Ascending aorta (tissue), 2 donors: ENCODE data around the gene MORN5. TPM values are rescaled to one million over a fixed set of nuclear protein-coding genes. Genes with fewer than 3 reads are reported as not detected.

Source experiments
- DNase-seq, 2 donors: peaks; one replicate each; pipeline ENCODE4 v3.0.0-alpha.2; 2019; ENCODE audit warnings: low spot score in 2 of 2
- H3K27ac ChIP-seq, 2 donors: fragments of 200-600 bp; sonication (generic); one replicate each; pipeline ENCODE4 v1.5.1; 2016 to 2017; ENCODE audit warnings: mild to moderate bottlenecking in 1 of 2
- H3K27me3 ChIP-seq: fragments of 200-600 bp; sonication (generic); one replicate; pipeline ENCODE4 v1.5.1; 2017
- H3K36me3 ChIP-seq, 2 donors: fragments of 200-600 bp; sonication (generic); one replicate each; pipeline ENCODE4 v1.5.1; 2016
- H3K4me1 ChIP-seq, 2 donors: fragments of 200-600 bp; sonication (generic); one replicate each; pipeline ENCODE4 v1.5.1; 2016 to 2017; ENCODE audit warnings: mild to moderate bottlenecking in 1 of 2
- H3K4me3 ChIP-seq, 2 donors: fragments of 200-600 bp; sonication (generic); one replicate each; pipeline ENCODE4 v1.5.1; 2016 to 2017; ENCODE audit warnings: mild to moderate bottlenecking in 1 of 2
- H3K9me3 ChIP-seq, 2 donors: fragments of 200-600 bp; sonication (generic); one replicate each; pipeline ENCODE4 v1.5.1; 2016
- intact Hi-C: fragments of 100-400 bp; cut with DNase I; formaldehyde crosslinking; loops from one replicate; pipeline ENCODE4 v1.15.1; 2023
- total RNA-seq: library from RNA; depleted of rRNA; stranded (reverse); fragments of >200 nt; gene quantifications from one replicate; pipeline ENCODE4 v1.1.0, GENCODE V29; 2016
- TF ChIP-seq, protein P1 (sequence below), 3 experiments: fragments of 200-600 bp in 2 of 3; fragments of 450-650 bp in 1 of 3; sonication (generic) in 2 of 3; IDR thresholded peaks; one replicate each; pipeline ENCODE4 v1.5.1; 2016 to 2019; ENCODE audit warnings: antibody characterized with exemption in 3 of 3, mild to moderate bottlenecking in 1 of 3, moderate library complexity in 1 of 3

Gene MORN5
- total RNA-seq, 1 donor from 2014 or later, result not detected

GRCh38 chr9:122164286-122164685 is 4.6 kb downstream of the MORN5 start:
- intact Hi-C loops, result no loop called here
- no peak for DNase-seq
- H3K4me3 ChIP-seq, result no peak overlapping the region

DNA sequence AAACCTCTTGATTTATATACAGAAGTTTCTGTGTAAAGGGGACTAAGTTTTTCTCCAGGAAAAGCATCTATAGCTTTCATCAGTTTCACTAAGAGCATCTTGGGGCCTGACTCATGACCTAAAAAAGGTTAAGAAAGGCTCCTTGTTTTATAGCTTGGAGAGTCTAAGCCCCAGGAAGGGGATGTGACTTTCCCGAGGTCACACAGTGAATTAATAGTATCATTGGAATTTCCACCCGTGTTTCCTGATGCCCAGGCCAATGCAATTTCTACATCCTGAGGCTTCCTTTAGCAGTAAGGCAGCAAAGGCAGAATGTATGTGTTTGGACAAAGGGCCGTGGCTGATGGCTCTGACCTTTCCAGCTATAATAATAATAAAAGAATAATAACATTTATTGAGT is 8.6 kb downstream of the MORN5 start:
- Histone ChIP-seq H3K27ac (no peak overlapping the region), H3K4me1 (no peaks in the 10 kb centered on the region), H3K27me3 (no peaks in the 10 kb centered on the region), H3K9me3 (no peaks in the 10 kb centered on the region), H3K36me3 (no peaks in the 10 kb centered on the region), H3K4me3 (no peak overlapping the region)
- TF ChIP-seq, protein P1, sequence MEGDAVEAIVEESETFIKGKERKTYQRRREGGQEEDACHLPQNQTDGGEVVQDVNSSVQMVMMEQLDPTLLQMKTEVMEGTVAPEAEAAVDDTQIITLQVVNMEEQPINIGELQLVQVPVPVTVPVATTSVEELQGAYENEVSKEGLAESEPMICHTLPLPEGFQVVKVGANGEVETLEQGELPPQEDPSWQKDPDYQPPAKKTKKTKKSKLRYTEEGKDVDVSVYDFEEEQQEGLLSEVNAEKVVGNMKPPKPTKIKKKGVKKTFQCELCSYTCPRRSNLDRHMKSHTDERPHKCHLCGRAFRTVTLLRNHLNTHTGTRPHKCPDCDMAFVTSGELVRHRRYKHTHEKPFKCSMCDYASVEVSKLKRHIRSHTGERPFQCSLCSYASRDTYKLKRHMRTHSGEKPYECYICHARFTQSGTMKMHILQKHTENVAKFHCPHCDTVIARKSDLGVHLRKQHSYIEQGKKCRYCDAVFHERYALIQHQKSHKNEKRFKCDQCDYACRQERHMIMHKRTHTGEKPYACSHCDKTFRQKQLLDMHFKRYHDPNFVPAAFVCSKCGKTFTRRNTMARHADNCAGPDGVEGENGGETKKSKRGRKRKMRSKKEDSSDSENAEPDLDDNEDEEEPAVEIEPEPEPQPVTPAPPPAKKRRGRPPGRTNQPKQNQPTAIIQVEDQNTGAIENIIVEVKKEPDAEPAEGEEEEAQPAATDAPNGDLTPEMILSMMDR (IDR thresholded peaks at IDR 0.05), result no peak
- intact Hi-C loops, result no loop called here
- no peak for DNase-seq

More at GRCh38 chr9:122164286-122164685, 4.6 kb downstream of the MORN5 start:
- TF ChIP-seq, protein P1 (IDR thresholded peaks at IDR 0.05), result no peak
- H3K27me3 ChIP-seq, result no peaks in the 10 kb centered on the region
- H3K9me3 ChIP-seq, result no peaks in the 10 kb centered on the region
- no peaks in the 10 kb centered on the region for H3K36me3 ChIP-seq
- no peak overlapping the region for H3K27ac ChIP-seq
- H3K4me1 ChIP-seq, result no peaks in the 10 kb centered on the region

GRCh38 chr9:122172131-122172530 is 12.4 kb downstream of the MORN5 start:
- intact Hi-C loops, result no loop called here
- Histone ChIP-seq H3K9me3 (no peaks in the 10 kb centered on the region), H3K4me3 (no peak overlapping the region), H3K27ac (no peak overlapping the region), H3K4me1 (no peaks in the 10 kb centered on the region), H3K36me3 (no peaks in the 10 kb centered on the region), H3K27me3 (no peaks in the 10 kb centered on the region)
- TF ChIP-seq, protein P1 (IDR thresholded peaks at IDR 0.05), result no peak
- DNase-seq, result no peak

GRCh38 chr9:122173670-122174069 is 14.0 kb downstream of the MORN5 start:
- TF ChIP-seq, protein P1 (IDR thresholded peaks at IDR 0.05), result no peak
- Histone ChIP-seq H3K4me3 (no peak overlapping the region), H3K27ac (no peak overlapping the region), H3K36me3 (no peaks in the 10 kb centered on the region), H3K9me3 (no peaks in the 10 kb centered on the region), H3K4me1 (no peaks in the 10 kb centered on the region), H3K27me3 (no peaks in the 10 kb centered on the region)
- intact Hi-C loops, result no loop called here
- DNase-seq, result no peak

- H3K27ac ChIP-seq, result no peak overlapping the region
- H3K27me3 ChIP-seq, result no peaks in the 10 kb centered on the region
- no peaks in the 10 kb centered on the region for H3K36me3 ChIP-seq
- H3K9me3 ChIP-seq, result no peaks in the 10 kb centered on the region
- no peak for DNase-seq
- H3K4me3 ChIP-seq, result no peak overlapping the region
- intact Hi-C loops, result no loop called here
- no peaks in the 10 kb centered on the region for H3K4me1 ChIP-seq
- TF ChIP-seq, protein P1 (IDR thresholded peaks at IDR 0.05), result no peak
Measured at GRCh38 chr9:122176916-122177315, 17.2 kb downstream of the MORN5 start.

GRCh38 chr9:122179054-122179689 is 19.5 kb downstream of the MORN5 start:
- H3K36me3 ChIP-seq, result no peaks in the 10 kb centered on the region
- H3K4me3 ChIP-seq, result no peak overlapping the region
- TF ChIP-seq, protein P1 (IDR thresholded peaks at IDR 0.05), result no peak
- no peak for DNase-seq
- no peaks in the 10 kb centered on the region for H3K4me1 ChIP-seq
- no peak overlapping the region for H3K27ac ChIP-seq
- no peaks in the 10 kb centered on the region for H3K27me3 ChIP-seq
- no peaks in the 10 kb centered on the region for H3K9me3 ChIP-seq
- intact Hi-C loops, result no loop called here
